ENCODE results near the gene HNRNPA3.
"Not testable (repeated sequence)": the region's sequence is repeated elsewhere in the genome, so short reads cannot be mapped to it uniquely, and the experiment has no call there.

Gene HNRNPA3

DNA sequence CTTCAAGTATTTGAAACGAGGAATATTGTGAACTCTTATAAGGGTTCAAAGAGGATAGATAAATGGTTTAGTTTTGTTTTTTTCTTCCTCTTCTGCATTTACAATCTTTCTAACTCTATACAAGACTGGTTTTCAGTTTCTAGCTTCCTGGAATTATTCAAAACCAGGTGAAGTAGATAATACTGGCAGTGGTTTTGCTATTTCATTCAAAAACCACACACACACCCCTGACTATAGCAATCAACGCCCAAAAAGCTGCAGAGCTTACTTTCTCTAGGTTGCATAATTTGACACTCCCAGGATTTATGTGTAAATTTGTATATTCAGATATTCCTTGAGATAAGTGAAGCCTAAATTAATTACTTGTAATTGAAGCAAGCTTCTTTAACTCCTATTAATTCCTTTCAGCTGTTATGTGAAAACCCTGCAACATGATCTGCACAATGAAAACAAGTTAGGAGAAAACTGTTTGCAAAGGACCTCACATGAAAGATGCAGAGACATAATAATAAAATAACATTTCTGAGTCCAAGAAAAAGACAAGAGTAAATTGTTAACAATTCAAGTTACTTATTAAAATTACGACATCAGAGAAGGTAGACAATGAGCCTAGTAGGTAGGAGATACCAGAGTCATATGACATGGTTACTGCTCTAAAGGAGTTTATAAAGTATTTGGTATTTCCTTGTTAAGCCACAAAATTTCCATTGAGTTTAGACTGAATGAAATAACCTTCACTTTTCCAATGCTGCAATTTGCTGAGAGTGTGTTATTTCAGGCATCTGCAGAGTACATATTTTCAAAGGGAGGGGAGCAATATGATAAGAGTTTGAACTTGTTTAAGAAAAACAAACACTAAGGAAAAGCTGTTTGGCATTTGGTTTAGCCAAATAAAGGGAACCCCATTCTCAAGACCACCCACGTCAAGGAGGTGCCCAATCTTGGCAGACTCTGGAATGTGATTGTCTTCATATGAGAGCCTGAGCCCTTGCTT is 53.5 kb downstream of the HNRNPA3 start:
- H3K4me3 ChIP-seq (ENCODE audit: low read depth, low read length) = no peak overlapping the region
- TF ChIP-seq, protein P1, sequence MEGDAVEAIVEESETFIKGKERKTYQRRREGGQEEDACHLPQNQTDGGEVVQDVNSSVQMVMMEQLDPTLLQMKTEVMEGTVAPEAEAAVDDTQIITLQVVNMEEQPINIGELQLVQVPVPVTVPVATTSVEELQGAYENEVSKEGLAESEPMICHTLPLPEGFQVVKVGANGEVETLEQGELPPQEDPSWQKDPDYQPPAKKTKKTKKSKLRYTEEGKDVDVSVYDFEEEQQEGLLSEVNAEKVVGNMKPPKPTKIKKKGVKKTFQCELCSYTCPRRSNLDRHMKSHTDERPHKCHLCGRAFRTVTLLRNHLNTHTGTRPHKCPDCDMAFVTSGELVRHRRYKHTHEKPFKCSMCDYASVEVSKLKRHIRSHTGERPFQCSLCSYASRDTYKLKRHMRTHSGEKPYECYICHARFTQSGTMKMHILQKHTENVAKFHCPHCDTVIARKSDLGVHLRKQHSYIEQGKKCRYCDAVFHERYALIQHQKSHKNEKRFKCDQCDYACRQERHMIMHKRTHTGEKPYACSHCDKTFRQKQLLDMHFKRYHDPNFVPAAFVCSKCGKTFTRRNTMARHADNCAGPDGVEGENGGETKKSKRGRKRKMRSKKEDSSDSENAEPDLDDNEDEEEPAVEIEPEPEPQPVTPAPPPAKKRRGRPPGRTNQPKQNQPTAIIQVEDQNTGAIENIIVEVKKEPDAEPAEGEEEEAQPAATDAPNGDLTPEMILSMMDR (IDR thresholded peaks at IDR 0.05; ENCODE audit: low read depth, low read length, missing control alignments) = no peak
- H3K27ac ChIP-seq = no peak overlapping the region
- in situ Hi-C loops (cut with HindIII; ENCODE audit: low pct_ligation_motif_present, low sequenced_read_pairs) = no loop called here
- H3K36me3 ChIP-seq (replicated peaks) = no peaks in the 10 kb centered on the region
- no peak for DNase-seq
- H3K27me3 ChIP-seq (replicated peaks) = no peaks in the 10 kb centered on the region

DNA sequence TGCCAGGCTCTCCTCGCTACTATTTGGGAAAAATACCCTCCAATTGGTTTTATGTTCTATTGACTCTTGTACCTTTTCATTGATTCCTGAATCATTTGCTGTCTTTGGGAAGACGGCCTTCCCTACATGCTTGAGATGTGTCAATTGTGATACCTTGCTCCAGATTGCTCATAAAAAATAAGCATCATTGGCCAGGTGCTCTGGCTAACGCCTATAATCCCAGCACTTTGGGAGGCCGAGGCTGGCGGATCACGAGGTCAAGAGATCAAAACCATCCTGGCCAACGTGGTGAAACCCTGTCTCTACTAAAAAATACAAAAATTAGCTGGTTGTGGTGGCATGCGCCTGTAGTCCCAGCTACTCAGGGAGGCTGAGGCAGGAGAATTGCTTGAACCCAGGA is 54.4 kb downstream of the HNRNPA3 start:
- in situ Hi-C loops (cut with HindIII; ENCODE audit: low pct_ligation_motif_present, low sequenced_read_pairs); H3K27me3 ChIP-seq (replicated peaks); H3K27ac ChIP-seq: not testable (repeated sequence)

DNA sequence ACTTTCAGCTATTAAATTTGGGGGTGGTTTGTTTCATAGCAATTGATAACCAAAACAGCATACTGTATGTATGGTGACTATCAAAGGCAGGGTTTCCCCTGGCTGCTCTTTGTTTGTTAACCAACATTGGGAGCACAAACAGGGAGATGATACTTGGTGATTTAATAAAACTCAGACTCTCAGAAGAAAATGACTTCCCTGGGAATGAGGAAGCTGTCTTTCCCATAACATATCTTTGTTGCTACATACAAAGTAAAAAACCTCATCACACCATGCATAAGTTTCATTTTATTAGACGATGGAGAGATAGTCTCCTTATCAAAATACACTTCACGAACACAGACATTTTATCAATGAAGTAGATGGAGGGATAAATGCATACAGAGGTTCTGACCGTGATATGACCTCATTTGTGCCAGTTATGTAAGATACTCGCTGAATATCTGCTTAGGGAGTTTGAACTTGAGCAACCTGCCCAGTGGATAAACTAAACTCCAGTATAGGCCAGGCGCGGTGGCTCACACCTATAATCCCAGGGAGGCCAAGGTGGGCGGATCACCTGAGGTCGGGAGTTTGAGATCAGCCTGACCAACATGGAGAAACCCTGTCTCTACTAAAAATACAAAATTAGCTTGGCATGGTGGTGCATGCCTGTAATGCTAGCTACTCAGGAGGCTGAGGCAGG is 55.7 kb downstream of the HNRNPA3 start:
- DNase-seq = no peak
- Histone ChIP-seq H3K4me3 (ENCODE audit: low read depth, low read length) (no peak overlapping the region), H3K27ac (no peak overlapping the region), H3K36me3 (replicated peaks) (no peaks in the 10 kb centered on the region), H3K27me3 (replicated peaks) (no peaks in the 10 kb centered on the region)
- in situ Hi-C loops (cut with HindIII; ENCODE audit: low pct_ligation_motif_present, low sequenced_read_pairs) = no loop called here
- TF ChIP-seq, protein P1 (IDR thresholded peaks at IDR 0.05; ENCODE audit: low read depth, low read length, missing control alignments) = no peak

More for the DNA sequence above, 54.4 kb downstream of the HNRNPA3 start:
- not testable (repeated sequence) for H3K36me3 ChIP-seq (replicated peaks); H3K4me3 ChIP-seq (ENCODE audit: low read depth, low read length); DNase-seq

DNA sequence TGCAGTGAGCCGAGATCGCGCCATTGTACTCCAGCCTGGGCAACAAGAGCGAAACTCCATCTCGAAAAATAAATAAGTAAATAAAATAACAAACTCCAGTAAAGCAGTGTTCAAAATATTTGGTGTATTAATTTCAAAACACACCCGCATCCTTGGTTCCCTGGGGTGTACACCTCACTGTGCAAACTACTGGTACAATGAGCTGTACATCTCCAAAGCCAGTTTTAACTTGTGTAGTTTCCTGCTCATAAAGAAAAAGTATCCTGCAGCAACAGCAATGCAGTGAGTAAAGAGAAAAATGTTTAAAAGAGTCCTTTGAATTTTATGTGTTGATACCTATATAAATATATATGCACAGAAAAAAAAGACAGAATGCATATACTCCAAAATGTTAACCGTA is 56.3 kb downstream of the HNRNPA3 start:
- DNase-seq = no peak
- H3K27me3 ChIP-seq (replicated peaks) = no peaks in the 10 kb centered on the region
- TF ChIP-seq, protein P1 (IDR thresholded peaks at IDR 0.05; ENCODE audit: low read depth, low read length, missing control alignments) = no peak
- H3K27ac ChIP-seq = no peak overlapping the region
- H3K36me3 ChIP-seq (replicated peaks) = no peaks in the 10 kb centered on the region
- in situ Hi-C loops (cut with HindIII; ENCODE audit: low pct_ligation_motif_present, low sequenced_read_pairs) = no loop called here
- H3K4me3 ChIP-seq (ENCODE audit: low read depth, low read length) = no peak overlapping the region

DNA sequence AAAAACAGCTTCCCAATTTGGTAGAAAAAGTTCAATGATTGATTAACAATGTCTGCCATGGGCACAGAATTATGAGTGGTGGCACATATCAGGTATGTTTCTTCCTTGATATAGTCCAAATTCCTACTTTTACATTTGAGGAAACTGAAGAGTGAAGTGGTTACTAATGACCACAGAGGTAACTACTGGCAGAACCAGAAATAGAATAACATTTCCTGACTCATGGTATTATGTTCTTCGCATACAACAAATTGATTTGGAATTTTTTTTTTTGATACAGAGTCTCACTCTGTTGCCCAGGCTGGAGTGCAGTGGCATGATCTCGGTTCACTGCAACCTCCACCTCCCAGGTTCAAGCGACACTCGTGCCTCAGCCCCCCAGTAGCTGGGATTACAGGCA is 57.9 kb downstream of the HNRNPA3 start:
- Histone ChIP-seq H3K36me3 (replicated peaks) (no peaks in the 10 kb centered on the region), H3K27ac (no peak overlapping the region), H3K27me3 (replicated peaks) (no peaks in the 10 kb centered on the region), H3K4me3 (ENCODE audit: low read depth, low read length) (no peak overlapping the region)
- TF ChIP-seq, protein P1 (IDR thresholded peaks at IDR 0.05; ENCODE audit: low read depth, low read length, missing control alignments) = no peak
- in situ Hi-C loops (cut with HindIII; ENCODE audit: low pct_ligation_motif_present, low sequenced_read_pairs) = no loop called here
- DNase-seq = no peak

DNA sequence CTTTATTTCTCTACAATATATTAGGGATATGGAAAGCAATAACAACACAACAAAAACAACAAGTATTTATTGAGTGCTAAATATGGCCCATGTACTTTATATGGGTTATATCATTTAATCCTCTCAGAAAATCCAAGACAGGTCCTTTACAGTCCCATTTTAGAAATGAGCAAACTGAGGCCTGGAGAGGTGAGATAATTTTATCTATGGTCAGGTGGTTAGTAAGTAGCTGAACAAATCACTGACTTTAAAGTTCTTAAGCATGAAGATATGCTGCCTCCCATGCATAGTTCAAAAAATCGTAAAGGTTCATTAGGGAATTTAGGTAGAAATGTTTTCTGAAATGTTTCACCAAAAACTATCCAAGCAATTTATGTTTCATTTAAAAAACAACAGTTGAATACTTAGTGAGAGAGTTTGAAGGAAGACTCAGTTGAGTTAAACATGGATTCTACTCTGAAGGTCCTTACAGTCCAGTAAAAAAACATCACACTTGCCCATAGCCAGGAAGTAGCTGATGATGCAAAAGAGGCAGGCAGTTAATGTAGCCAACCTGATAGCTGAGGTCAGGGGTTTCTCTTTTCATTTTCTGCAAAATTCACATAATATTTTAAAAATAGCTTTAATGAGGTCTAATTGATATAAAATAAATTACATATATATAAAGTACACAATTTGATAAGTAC is 59.5 kb downstream of the HNRNPA3 start:
- no peak for DNase-seq
- H3K27ac ChIP-seq = no peak overlapping the region
- H3K27me3 ChIP-seq (replicated peaks) = no peaks in the 10 kb centered on the region
- in situ Hi-C loops (cut with HindIII; ENCODE audit: low pct_ligation_motif_present, low sequenced_read_pairs) = no loop called here
- no peaks in the 10 kb centered on the region for H3K36me3 ChIP-seq (replicated peaks)
- H3K4me3 ChIP-seq (ENCODE audit: low read depth, low read length) = no peak overlapping the region
- TF ChIP-seq, protein P1 (IDR thresholded peaks at IDR 0.05; ENCODE audit: low read depth, low read length, missing control alignments) = no peak

All from brain microvascular endothelial cell (primary cell).